Measurements from ENCODE around the gene OR4S2. TPM values are rescaled to one million over a fixed set of nuclear protein-coding genes. Genes with fewer than 3 reads are reported as not detected.

Gene OR4S2
- total and polyA plus RNA-seq, 2 donors (not counting 3 experiments of a cell fraction or from before 2014, with no cell fraction given): not detected

DNA sequence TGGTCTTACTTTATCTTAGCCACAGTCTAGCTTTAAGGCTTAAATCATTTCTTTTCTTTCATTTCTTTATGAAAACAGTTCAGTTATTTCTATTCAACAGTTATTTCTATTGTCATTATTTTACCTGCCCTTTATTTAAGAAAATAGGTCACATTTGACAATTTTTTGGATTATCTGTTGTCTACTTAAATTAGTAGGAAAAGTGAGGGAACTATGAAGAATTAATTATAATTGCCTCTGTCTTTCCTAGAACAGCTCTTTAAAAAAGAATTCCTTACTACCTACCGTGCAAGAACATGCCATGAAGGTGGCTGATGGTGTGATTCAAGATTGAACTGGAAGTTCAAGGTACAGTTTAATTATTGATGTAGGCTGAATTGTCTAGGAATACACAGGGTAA is 13.8 kb downstream of the OR4S2 start, which contains the start of gene OR4C6:
Gene OR4C6, plus strand, starts transcription at position 301 of the 400 bp plus-strand sequence. CDS start 2,966 bp downstream, outside the sequence.
- FAIRE-seq (no peak), DNase-seq (ENCODE audit: low read depth, low spot score) (no peak)
- Histone ChIP-seq H3K9me3 (replicated peaks; ENCODE audit: control insufficient read depth, insufficient read depth, low read length) (peaks cover under 1% of the 10 kb centered on the region), H3K9me1 (replicated peaks; ENCODE audit: control insufficient read depth, extremely low read depth, insufficient read depth, low read length) (no peaks in the 10 kb centered on the region), H3K79me2 (ENCODE audit: control insufficient read depth, insufficient read depth, low read length) (no peaks in the 10 kb centered on the region), H3K4me2 (ENCODE audit: insufficient read depth, low read length) (no peak within 1 kb of the TSS), H4K20me1 (replicated peaks; ENCODE audit: control insufficient read depth, extremely low read depth, insufficient read depth, low read length) (no peaks in the 10 kb centered on the region), H3K27me3 (ENCODE audit: control insufficient read depth in 2 of 2, insufficient read depth in 2 of 2, low read length in 2 of 2) (no peaks in the 10 kb centered on the region), H3K27ac (ENCODE audit: insufficient read depth, low read depth, low read length) (no peak within 1 kb of the TSS), H3K4me1 (ENCODE audit: control insufficient read depth, extremely low read depth, insufficient read depth, low read length) (no peaks in the 10 kb centered on the region), H3K36me3 (ENCODE audit: control insufficient read depth in 2 of 2, extremely low read depth in 1 of 2, insufficient read depth in 2 of 2, low read length in 2 of 2) (no peaks in the 10 kb centered on the region), H3K4me3 (replicated peaks in 1 of 3; ENCODE audit: insufficient read depth in 1 of 3, low read depth in 1 of 3, low read length in 3 of 3) (no peak within 1 kb of the TSS), H2AFZ (ENCODE audit: low read depth, low read length) (no peak within 1 kb of the TSS), H3K9ac (replicated peaks; ENCODE audit: extremely low read depth, insufficient read depth, low read length) (no peak within 1 kb of the TSS)
- CTCF ChIA-PET: no interaction called here
- intact Hi-C loops (cut with micrococcal nuclease): no loop called here
- no TSS peak for BruUV-seq (replicated peaks)
- dilution Hi-C loops (cut with MboI; ENCODE audit: extremely low pct_ligation_motif_present, low sequenced_read_pairs): no loop called here
- TF ChIP-seq, protein P1, sequence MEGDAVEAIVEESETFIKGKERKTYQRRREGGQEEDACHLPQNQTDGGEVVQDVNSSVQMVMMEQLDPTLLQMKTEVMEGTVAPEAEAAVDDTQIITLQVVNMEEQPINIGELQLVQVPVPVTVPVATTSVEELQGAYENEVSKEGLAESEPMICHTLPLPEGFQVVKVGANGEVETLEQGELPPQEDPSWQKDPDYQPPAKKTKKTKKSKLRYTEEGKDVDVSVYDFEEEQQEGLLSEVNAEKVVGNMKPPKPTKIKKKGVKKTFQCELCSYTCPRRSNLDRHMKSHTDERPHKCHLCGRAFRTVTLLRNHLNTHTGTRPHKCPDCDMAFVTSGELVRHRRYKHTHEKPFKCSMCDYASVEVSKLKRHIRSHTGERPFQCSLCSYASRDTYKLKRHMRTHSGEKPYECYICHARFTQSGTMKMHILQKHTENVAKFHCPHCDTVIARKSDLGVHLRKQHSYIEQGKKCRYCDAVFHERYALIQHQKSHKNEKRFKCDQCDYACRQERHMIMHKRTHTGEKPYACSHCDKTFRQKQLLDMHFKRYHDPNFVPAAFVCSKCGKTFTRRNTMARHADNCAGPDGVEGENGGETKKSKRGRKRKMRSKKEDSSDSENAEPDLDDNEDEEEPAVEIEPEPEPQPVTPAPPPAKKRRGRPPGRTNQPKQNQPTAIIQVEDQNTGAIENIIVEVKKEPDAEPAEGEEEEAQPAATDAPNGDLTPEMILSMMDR (IDR thresholded peaks at IDR 0.05; ENCODE audit: extremely low read depth in 1 of 2, insufficient read depth in 1 of 2, low read depth in 1 of 2, low read length in 2 of 2): no peak
- no peak for TF ChIP-seq POLR2A (IDR thresholded peaks at IDR 0.05; ENCODE audit: low read depth, low read length)
- TF ChIP-seq JUN (IDR thresholded peaks at IDR 0.05; ENCODE audit: borderline replicate concordance, insufficient read depth, insufficient read length, low read depth): no peak
- no peak for TF ChIP-seq EZH2 (IDR thresholded peaks at IDR 0.05; ENCODE audit: borderline replicate concordance, low read depth, low read length, severe bottlenecking)
- no peak for TF ChIP-seq FOS (IDR thresholded peaks at IDR 0.05; ENCODE audit: borderline replicate concordance, insufficient read depth, low read length)
- POLR2A ChIA-PET: no interaction called here

GRCh38 chr11:55669376-55669775 is 21.2 kb downstream of the OR4S2 start:
- Histone ChIP-seq H2AFZ (ENCODE audit: low read depth, low read length) (no peak overlapping the region), H3K4me3 (replicated peaks in 1 of 3; ENCODE audit: insufficient read depth in 1 of 3, low read depth in 1 of 3, low read length in 3 of 3) (no peak overlapping the region), H3K4me1 (ENCODE audit: control insufficient read depth, extremely low read depth, insufficient read depth, low read length) (no peaks in the 10 kb centered on the region), H3K9ac (replicated peaks; ENCODE audit: extremely low read depth, insufficient read depth, low read length) (no peak overlapping the region), H3K27me3 (ENCODE audit: control insufficient read depth in 2 of 2, insufficient read depth in 2 of 2, low read length in 2 of 2) (no peaks in the 10 kb centered on the region), H3K27ac (ENCODE audit: insufficient read depth, low read depth, low read length) (no peak overlapping the region), H4K20me1 (replicated peaks; ENCODE audit: control insufficient read depth, extremely low read depth, insufficient read depth, low read length) (no peaks in the 10 kb centered on the region), H3K4me2 (ENCODE audit: insufficient read depth, low read length) (no peak overlapping the region), H3K9me1 (replicated peaks; ENCODE audit: control insufficient read depth, extremely low read depth, insufficient read depth, low read length) (no peaks in the 10 kb centered on the region), H3K9me3 (replicated peaks; ENCODE audit: control insufficient read depth, insufficient read depth, low read length) (peaks cover 3% of the 10 kb centered on the region), H3K79me2 (ENCODE audit: control insufficient read depth, insufficient read depth, low read length) (no peaks in the 10 kb centered on the region), H3K36me3 (ENCODE audit: control insufficient read depth in 2 of 2, extremely low read depth in 1 of 2, insufficient read depth in 2 of 2, low read length in 2 of 2) (no peaks in the 10 kb centered on the region)
- DNase-seq (ENCODE audit: low read depth, low spot score): no peak
- intact Hi-C loops (cut with micrococcal nuclease): no loop called here
- dilution Hi-C loops (cut with MboI; ENCODE audit: extremely low pct_ligation_motif_present, low sequenced_read_pairs): no loop called here
- CTCF ChIA-PET: no interaction called here
- FAIRE-seq: no peak
- no peak for TF ChIP-seq EZH2 (IDR thresholded peaks at IDR 0.05; ENCODE audit: borderline replicate concordance, low read depth, low read length, severe bottlenecking)
- no peak for TF ChIP-seq POLR2AphosphoS5 (IDR thresholded peaks at IDR 0.05; ENCODE audit: insufficient read depth, low read depth, low read length)
- TF ChIP-seq MYC (IDR thresholded peaks at IDR 0.05; ENCODE audit: low read depth, low read length): no peak
- no peak for TF ChIP-seq FOS (IDR thresholded peaks at IDR 0.05; ENCODE audit: borderline replicate concordance, insufficient read depth, low read length)
- POLR2A ChIA-PET: no interaction called here
- BruUV-seq (replicated peaks): no TSS peak

Measured in endothelial cell of umbilical vein (primary cell).